ENCODE data around the gene BRD9.
"Not testable (repeated sequence)": the region's sequence is repeated elsewhere in the genome, so short reads cannot be mapped to it uniquely, and the experiment has no call there.

BRD9 gene

GRCh38 chr5:892394-893136 lies at the start of gene BRD9, which contains the start of gene TRIP13:
TSS of gene BRD9 (minus strand) at chr5:892801. CDS start at chr5:892657, 144 bp downstream.
TSS of gene TRIP13 (plus strand) at chr5:892884. CDS start at chr5:892999, 115 bp downstream.
- DNase-seq (ENCODE audit: low read depth in 1 of 2, low spot score in 1 of 2): peak; percentile 69 to 77

- not testable (repeated sequence) for DNase-seq (ENCODE audit: low read depth in 1 of 2, low spot score in 1 of 2)
These were observed 48.1 kb upstream of the BRD9 start for GRCh38 chr5:940741-941140.

GRCh38 chr5:939368-939767 lies 46.8 kb upstream of the BRD9 start:
- no peak for DNase-seq (ENCODE audit: low read depth in 1 of 2, low spot score in 1 of 2)

GRCh38 chr5:937151-937924 lies 44.7 kb upstream of the BRD9 start:
- DNase-seq (ENCODE audit: low read depth in 1 of 2, low spot score in 1 of 2): no peak

- no peak for DNase-seq (ENCODE audit: low read depth in 1 of 2, low spot score in 1 of 2)
These were observed 43.8 kb upstream of the BRD9 start for GRCh38 chr5:936149-937144.

- no peak for DNase-seq (ENCODE audit: low read depth in 1 of 2, low spot score in 1 of 2)
These were observed 43.0 kb upstream of the BRD9 start for GRCh38 chr5:935510-936084.

GRCh38 chr5:934381-934967 lies 41.9 kb upstream of the BRD9 start:
- not testable (repeated sequence) for DNase-seq (ENCODE audit: low read depth in 1 of 2, low spot score in 1 of 2)

GRCh38 chr5:933951-934350 lies 41.4 kb upstream of the BRD9 start:
- not testable (repeated sequence) for DNase-seq (ENCODE audit: low read depth in 1 of 2, low spot score in 1 of 2)

GRCh38 chr5:933251-933861 lies 40.8 kb upstream of the BRD9 start:
- DNase-seq (ENCODE audit: low read depth in 1 of 2, low spot score in 1 of 2): no peak

GRCh38 chr5:932628-933250 lies 40.1 kb upstream of the BRD9 start:
- no peak for DNase-seq (ENCODE audit: low read depth in 1 of 2, low spot score in 1 of 2)

- no peak for DNase-seq (ENCODE audit: low read depth in 1 of 2, low spot score in 1 of 2)
These were observed 39.6 kb upstream of the BRD9 start for GRCh38 chr5:932151-932627.

GRCh38 chr5:931570-932145 lies 39.1 kb upstream of the BRD9 start:
- DNase-seq (ENCODE audit: low read depth in 1 of 2, low spot score in 1 of 2): no peak

GRCh38 chr5:930866-931265 lies 38.3 kb upstream of the BRD9 start:
- DNase-seq (ENCODE audit: low read depth in 1 of 2, low spot score in 1 of 2): no peak

- DNase-seq (ENCODE audit: low read depth in 1 of 2, low spot score in 1 of 2): no peak
These were observed 37.0 kb upstream of the BRD9 start for GRCh38 chr5:929596-929995.

- DNase-seq (ENCODE audit: low read depth in 1 of 2, low spot score in 1 of 2): not testable (repeated sequence)
These were observed 36.6 kb upstream of the BRD9 start for GRCh38 chr5:929182-929581.

GRCh38 chr5:927172-928015 lies 34.8 kb upstream of the BRD9 start:
- DNase-seq (ENCODE audit: low read depth in 1 of 2, low spot score in 1 of 2): no peak

- DNase-seq (ENCODE audit: low read depth in 1 of 2, low spot score in 1 of 2): peak in 1 of 2 donors; percentile 14
These were observed 34.0 kb upstream of the BRD9 start for GRCh38 chr5:926417-927171.

All from stimulated activated CD4-positive, alpha-beta T cell treated with anti-CD3 and anti-CD28 coated beads, Interleukin-15, amount 100 ng/mL, for 1 hour (primary cell).